WTC11 (cell line): ENCODE data around the gene DNAJB12.

Source experiments
- ATF1 ChIP-seq: sonication (generic); formaldehyde crosslinking; IDR thresholded peaks from 2 replicates; pipeline ENCODE4 v1.8.1; 2023; ENCODE audit warnings: mild to moderate bottlenecking, moderate library complexity, missing genetic modification reagents
- CREB1 ChIP-seq: sonication (generic); formaldehyde crosslinking; IDR thresholded peaks from 2 replicates; pipeline ENCODE4 v1.8.0; 2023; ENCODE audit warnings: mild to moderate bottlenecking, missing genetic modification reagents
- CREM ChIP-seq: sonication (generic); formaldehyde crosslinking; IDR thresholded peaks from 2 replicates; pipeline ENCODE4 v1.8.1; 2022; ENCODE audit warnings: mild to moderate bottlenecking, missing genetic modification reagents, moderate library complexity
- CTCF ChIP-seq: fragments of 200-600 bp; IDR thresholded peaks from 2 replicates; pipeline ENCODE4 v1.8.0; 2022; ENCODE audit warnings: antibody characterized with exemption
- FOXJ3 ChIP-seq: sonication (generic); formaldehyde crosslinking; IDR thresholded peaks from 2 replicates; pipeline ENCODE4 v1.9.0; 2021; ENCODE audit warnings: missing genetic modification reagents, mild to moderate bottlenecking, borderline replicate concordance
- GABPB1 ChIP-seq: sonication (generic); formaldehyde crosslinking; IDR thresholded peaks from 2 replicates; pipeline ENCODE4 v1.8.1; 2023; ENCODE audit warnings: mild to moderate bottlenecking, missing genetic modification reagents
- MYBL2 ChIP-seq: sonication (generic); formaldehyde crosslinking; IDR thresholded peaks from 2 replicates; pipeline ENCODE4 v1.8.1; 2023; ENCODE audit warnings: mild to moderate bottlenecking, moderate library complexity, missing genetic modification reagents
- NR2C2 ChIP-seq: sonication (generic); formaldehyde crosslinking; IDR thresholded peaks from 2 replicates; pipeline ENCODE4 v1.8.0; 2022; ENCODE audit warnings: mild to moderate bottlenecking, missing genetic modification reagents
- OVOL2 ChIP-seq: fragments of 250-450 bp; sonication (Bioruptor Pico); IDR thresholded peaks from 2 replicates; pipeline ENCODE4 v1.9.0; 2021; ENCODE audit warnings: mild to moderate bottlenecking, borderline replicate concordance
- SMAD4 ChIP-seq: sonication (generic); formaldehyde crosslinking; IDR thresholded peaks from 2 replicates; pipeline ENCODE4 v1.8.0; 2022; ENCODE audit warnings: mild to moderate bottlenecking, missing genetic modification reagents
- SP1 ChIP-seq: sonication (generic); formaldehyde crosslinking; conservative IDR thresholded peaks from 2 replicates; pipeline ENCODE4 v1.8.1; 2022; ENCODE audit warnings: missing genetic modification reagents

DNA sequence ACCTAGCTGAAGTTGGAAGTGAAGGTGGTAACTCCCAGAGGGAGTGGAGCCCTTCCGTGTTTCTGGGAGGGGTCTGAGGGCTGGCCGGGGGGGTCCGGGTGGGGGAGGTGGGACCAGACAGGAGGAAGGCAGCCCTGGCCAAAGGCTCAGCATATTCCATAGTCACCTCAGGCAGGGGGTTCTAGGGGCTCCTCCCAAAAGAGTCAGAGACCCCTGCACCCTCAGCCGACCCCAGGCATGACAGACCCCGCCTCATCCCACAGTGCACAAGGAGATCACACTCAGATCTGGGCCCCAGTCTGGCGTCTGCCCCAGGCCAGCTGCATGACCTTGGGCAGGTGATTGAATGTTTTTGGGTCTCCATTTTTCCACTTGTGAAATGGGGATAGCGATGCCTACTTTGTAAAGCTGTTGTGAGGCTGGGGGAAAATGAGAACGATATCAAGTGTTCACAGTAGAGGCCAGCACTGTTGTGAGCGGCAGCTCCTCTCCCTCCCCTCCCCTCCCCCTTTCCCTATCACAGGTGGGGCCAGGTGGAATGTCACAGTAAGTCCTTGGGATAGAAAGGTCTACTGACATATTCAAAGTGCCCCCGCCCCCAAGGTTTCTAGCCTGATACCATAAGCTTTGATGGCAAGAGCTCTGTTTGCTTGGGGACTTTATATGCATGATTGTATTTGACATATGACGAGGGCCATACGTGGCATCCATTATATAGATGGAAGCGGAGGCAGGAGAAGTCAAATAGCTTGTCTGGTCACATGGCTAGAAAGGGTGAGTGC lies 33.3 kb downstream of the DNAJB12 start:
- TF ChIP-seq CREM (no peak), ATF1 (CRISPR knock-in tag) (no peak), SMAD4 (CRISPR knock-in tag) (no peak), SP1 (CRISPR knock-in tag) (no peak), GABPB1 (CRISPR knock-in tag) (no peak), NR2C2 (no peak), OVOL2 (CRISPR knock-in tag) (no peak), FOXJ3 (CRISPR knock-in tag) (no peak), CTCF (no peak), MYBL2 (CRISPR knock-in tag) (no peak), CREB1 (CRISPR knock-in tag) (no peak)
